Liver (tissue), 9 donors: ENCODE results near the gene ADCY9. TPM values are rescaled to one million over a fixed set of nuclear protein-coding genes. Genes with fewer than 3 reads are reported as not detected.

Experiments used
- DNase-seq: peaks from one replicate; pipeline ENCODE4 v3.0.0-alpha.2; 2017; ENCODE audit warnings: low spot score
- H3K27ac ChIP-seq, 2 donors: one replicate each; pipeline ENCODE4 v1.7.0; 2013; ENCODE audit warnings: inconsistent platforms in 2 of 2, low read length in 2 of 2, control low read depth in 1 of 2, low read depth in 1 of 2, mild to moderate bottlenecking in 1 of 2
- H3K27me3 ChIP-seq, 4 donors: one replicate each; pipeline versions ENCODE4 v1.6.1 to v1.7.0; 2013; ENCODE audit warnings: low read length in 3 of 4, inconsistent platforms in 1 of 4, mild to moderate bottlenecking in 1 of 4, moderate library complexity in 1 of 4; ENCODE audit not compliant: control insufficient read depth in 4 of 4, insufficient read depth in 4 of 4
- H3K36me3 ChIP-seq, 4 donors: one replicate each; pipeline versions ENCODE4 v1.6.1 to v1.7.0; 2013; ENCODE audit warnings: low read length in 3 of 4, mild to moderate bottlenecking in 3 of 4, low read depth in 1 of 4, moderate library complexity in 1 of 4; ENCODE audit not compliant: control insufficient read depth in 4 of 4, insufficient read depth in 3 of 4
- H3K4me1 ChIP-seq, 4 donors: one replicate each; pipeline versions ENCODE4 v1.6.1 to v1.7.0; 2013; ENCODE audit warnings: low read length in 3 of 4, mild to moderate bottlenecking in 3 of 4, moderate library complexity in 1 of 4; ENCODE audit not compliant: control insufficient read depth in 4 of 4, insufficient read depth in 4 of 4
- H3K4me3 ChIP-seq, 3 donors: one replicate each; pipeline versions ENCODE4 v1.6.1 to v1.7.0; 2013; ENCODE audit warnings: low read length in 3 of 3, control low read depth in 1 of 3, low read depth in 1 of 3, mild to moderate bottlenecking in 1 of 3
- H3K9ac ChIP-seq, 2 donors: one replicate each; pipeline ENCODE4 v1.7.0; 2013; ENCODE audit warnings: low read length in 2 of 2, mild to moderate bottlenecking in 2 of 2, moderate library complexity in 2 of 2, control low read depth in 1 of 2, low read depth in 1 of 2
- H3K9me3 ChIP-seq, 4 donors: one replicate each; pipeline versions ENCODE4 v1.6.1 to v1.7.0; 2013; ENCODE audit warnings: low read length in 3 of 4; ENCODE audit not compliant: control insufficient read depth in 4 of 4
- CTCF ChIP-seq: fragments of 150-350 bp; IDR thresholded peaks from 2 replicates; pipeline ENCODE4 v1.5.1; 2017; ENCODE audit warnings: improper control_type of control experiment, low read depth, low read length; ENCODE audit not compliant: missing input control
- EGR1 ChIP-seq, 2 donors: IDR thresholded peaks; 2 replicates each; pipeline ENCODE4 v1.6.1; 2016 to 2018; ENCODE audit warnings: antibody characterized with exemption in 2 of 2, low read depth in 2 of 2
- FOXA2 ChIP-seq: IDR thresholded peaks from 2 replicates; pipeline ENCODE4 v1.6.1; 2016; ENCODE audit warnings: antibody characterized with exemption
- GABPA ChIP-seq, 2 donors: IDR thresholded peaks in 1 of 2; conservative IDR thresholded peaks in 1 of 2; 2 replicates each; pipeline ENCODE4 v1.6.1; 2016; ENCODE audit warnings: antibody characterized with exemption in 2 of 2, mild to moderate bottlenecking in 1 of 2, moderate library complexity in 1 of 2
- HNF4A ChIP-seq, 2 donors: conservative IDR thresholded peaks; 2 replicates each; pipeline ENCODE4 v1.6.1; 2016; ENCODE audit warnings: antibody characterized with exemption in 2 of 2, mild to moderate bottlenecking in 2 of 2
- HNF4G ChIP-seq: IDR thresholded peaks from 2 replicates; pipeline ENCODE4 v1.6.1; 2016; ENCODE audit warnings: antibody characterized with exemption
- JUND ChIP-seq, 2 donors: IDR thresholded peaks; 2 replicates each; pipeline ENCODE4 v1.6.1; 2016; ENCODE audit warnings: antibody characterized with exemption in 2 of 2
- RAD21 ChIP-seq, 2 donors: IDR thresholded peaks; 2 replicates each; pipeline ENCODE4 v1.6.1; 2016; ENCODE audit warnings: antibody characterized with exemption in 2 of 2, mild to moderate bottlenecking in 2 of 2
- REST ChIP-seq: IDR thresholded peaks from 2 replicates; pipeline ENCODE4 v1.6.1; 2016; ENCODE audit warnings: antibody characterized with exemption, mild to moderate bottlenecking
- RXRA ChIP-seq, 2 donors: IDR thresholded peaks; 2 replicates each; pipeline ENCODE4 v1.6.1; 2017 to 2018; ENCODE audit warnings: antibody characterized with exemption in 2 of 2, mild to moderate bottlenecking in 1 of 2
- WGBS: extraction: QIAGEN DNeasy Blood & Tissue Kit; methylation state at CpG from one replicate; pipeline ENCODE4 v1.1.7; 2013; 5-methylcytosine and 5-hydroxymethylcytosine counted together
- polyA plus RNA-seq, 2 donors: library from polyadenylated mRNA; stranded (reverse) in 1 of 2; unstranded in 1 of 2; fragments of 200-250 nt in 1 of 2; fragments of >200 nt in 1 of 2; fragmentation: Nextera tagmentation in 1 of 2; extraction: Ambion mirVana in 1 of 2; gene quantifications; one replicate each; pipeline versions ENCODE4 v1.2.1 to v1.2.3, GENCODE V29; 2013 to 2015
- total RNA-seq, 2 donors: library from RNA; depleted of rRNA; stranded (reverse); fragments of >200 nt; gene quantifications; one replicate each; pipeline ENCODE4 v1.2.3, GENCODE V29; 2014
- TF ChIP-seq, protein P1 (sequence below): IDR thresholded peaks from 2 replicates; pipeline ENCODE4 v1.6.1; 2016; ENCODE audit warnings: antibody characterized with exemption
- TF ChIP-seq, protein P2 (sequence below): IDR thresholded peaks from 2 replicates; pipeline ENCODE4 v1.6.1; 2016; ENCODE audit warnings: antibody characterized with exemption
- donor health status: healthy.
- donor health status: healthy.
- donor health status: healthy.
- donor health status: healthy.
- donor health status: healthy.

The ADCY9 gene
- total and polyA plus RNA-seq, 4 donors, result 3.6 to 25.1 (median 11.0) TPM

DNA sequence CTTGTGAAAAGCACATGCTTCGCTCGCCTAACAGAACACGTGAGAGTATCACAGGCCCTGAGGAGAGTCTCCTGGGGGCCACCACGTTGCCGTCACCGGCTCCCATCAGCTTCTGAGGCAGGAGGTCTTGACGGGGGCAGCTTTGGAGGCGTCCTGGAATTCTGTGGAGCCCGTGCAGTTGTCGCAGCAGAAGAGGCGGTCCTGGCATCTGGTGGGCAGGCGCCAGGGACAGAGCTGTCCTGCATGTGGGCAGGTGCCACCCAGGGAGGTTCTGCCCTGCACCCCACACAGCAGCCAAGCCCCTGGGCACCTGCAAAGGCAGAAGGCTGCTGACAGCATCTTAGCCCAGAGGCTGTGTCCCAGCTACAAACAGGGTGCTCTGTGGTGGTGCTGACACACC lies 136.7 kb downstream of the ADCY9 start:
- Histone ChIP-seq H3K27ac (no peak overlapping the region), H3K4me1 (peaks cover 0 to 7% (median 3%) of the 10 kb centered on the region in 4 donors), H3K9ac (no peak overlapping the region), H3K36me3 (peaks cover 0 to 28% (median 15%) of the 10 kb centered on the region in 4 donors), H3K9me3 (no peaks in the 10 kb centered on the region), H3K4me3 (no peak overlapping the region), H3K27me3 (no peaks in the 10 kb centered on the region)
- 95% methylated on average over 12 of the region's 12 CpGs for WGBS
- no peak for DNase-seq
- TF ChIP-seq JUND (IDR thresholded peaks at IDR 0.05) (no peak), RAD21 (IDR thresholded peaks at IDR 0.05) (no peak), GABPA (IDR thresholded peaks at IDR 0.05 in 1 of 2, conservative IDR thresholded peaks at IDR 0.05 in 1 of 2) (no peak), FOXA2 (no peak), CTCF (no peak), HNF4G (no peak), EGR1 (IDR thresholded peaks at IDR 0.05; ENCODE audit: low read depth in 2 of 2) (no peak), HNF4A (conservative IDR thresholded peaks at IDR 0.05) (no peak)
- TF ChIP-seq, protein P1, sequence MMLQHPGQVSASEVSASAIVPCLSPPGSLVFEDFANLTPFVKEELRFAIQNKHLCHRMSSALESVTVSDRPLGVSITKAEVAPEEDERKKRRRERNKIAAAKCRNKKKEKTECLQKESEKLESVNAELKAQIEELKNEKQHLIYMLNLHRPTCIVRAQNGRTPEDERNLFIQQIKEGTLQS, result no peak
- TF ChIP-seq, protein P2, sequence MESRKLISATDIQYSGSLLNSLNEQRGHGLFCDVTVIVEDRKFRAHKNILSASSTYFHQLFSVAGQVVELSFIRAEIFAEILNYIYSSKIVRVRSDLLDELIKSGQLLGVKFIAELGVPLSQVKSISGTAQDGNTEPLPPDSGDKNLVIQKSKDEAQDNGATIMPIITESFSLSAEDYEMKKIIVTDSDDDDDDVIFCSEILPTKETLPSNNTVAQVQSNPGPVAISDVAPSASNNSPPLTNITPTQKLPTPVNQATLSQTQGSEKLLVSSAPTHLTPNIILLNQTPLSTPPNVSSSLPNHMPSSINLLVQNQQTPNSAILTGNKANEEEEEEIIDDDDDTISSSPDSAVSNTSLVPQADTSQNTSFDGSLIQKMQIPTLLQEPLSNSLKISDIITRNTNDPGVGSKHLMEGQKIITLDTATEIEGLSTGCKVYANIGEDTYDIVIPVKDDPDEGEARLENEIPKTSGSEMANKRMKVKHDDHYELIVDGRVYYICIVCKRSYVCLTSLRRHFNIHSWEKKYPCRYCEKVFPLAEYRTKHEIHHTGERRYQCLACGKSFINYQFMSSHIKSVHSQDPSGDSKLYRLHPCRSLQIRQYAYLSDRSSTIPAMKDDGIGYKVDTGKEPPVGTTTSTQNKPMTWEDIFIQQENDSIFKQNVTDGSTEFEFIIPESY, result no peak

DNA sequence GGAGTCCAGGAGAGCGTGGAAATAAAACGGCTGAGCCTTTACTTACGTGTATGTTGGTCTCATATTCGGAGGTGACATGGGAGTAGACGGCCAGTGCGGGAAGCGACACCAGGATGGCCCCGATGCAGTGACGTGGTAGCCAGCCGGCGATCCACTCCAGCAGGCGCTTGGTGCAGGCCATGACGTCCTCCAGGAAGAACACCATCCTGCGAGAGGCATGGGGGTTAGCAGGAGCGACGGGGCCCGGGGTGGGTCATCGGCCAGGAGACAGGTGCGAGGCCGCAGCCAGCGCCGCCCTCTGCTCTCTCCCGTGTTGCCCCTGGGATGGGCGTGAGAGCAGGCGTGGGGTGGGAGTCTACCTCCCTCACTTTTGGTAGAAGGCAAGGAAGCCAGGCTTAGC lies 137.2 kb downstream of the ADCY9 start:
- H3K9me3 ChIP-seq, result no peaks in the 10 kb centered on the region
- H3K27ac ChIP-seq, result no peak overlapping the region
- H3K36me3 ChIP-seq, result peaks cover 0 to 26% (median 16%) of the 10 kb centered on the region in 4 donors
- no peaks in the 10 kb centered on the region for H3K27me3 ChIP-seq
- TF ChIP-seq HNF4G (no peak), CTCF (no peak), FOXA2 (no peak), GABPA (IDR thresholded peaks at IDR 0.05 in 1 of 2, conservative IDR thresholded peaks at IDR 0.05 in 1 of 2) (no peak), RXRA (IDR thresholded peaks at IDR 0.05) (no peak), REST (no peak), RAD21 (IDR thresholded peaks at IDR 0.05) (no peak)
- no peak overlapping the region for H3K9ac ChIP-seq
- H3K4me1 ChIP-seq, result peaks cover 0 to 7% (median 3%) of the 10 kb centered on the region in 4 donors
- WGBS, result 96% methylated on average over 25 of the region's 25 CpGs
- H3K4me3 ChIP-seq, result no peak overlapping the region
- DNase-seq, result no peak
